Transverse colon (tissue), 3 donors: ENCODE measurements around the gene HTT-AS.

ENCODE experiments used
- EP300 ChIP-seq: sonication (generic); formaldehyde crosslinking; IDR thresholded peaks from one replicate; pipeline ENCODE4 v1.6.1; 2017; ENCODE audit warnings: antibody characterized with exemption, low read depth
- POLR2A ChIP-seq: fragments of 450-650 bp; IDR thresholded peaks from one replicate; pipeline ENCODE4 v1.6.1; 2016; ENCODE audit warnings: antibody characterized with exemption, mild to moderate bottlenecking, moderate library complexity
- TF ChIP-seq, protein P1 (sequence below), 5 experiments: fragments of 200-600 bp in 3 of 5; fragments of 450-650 bp in 2 of 5; sonication (generic) in 3 of 5; IDR thresholded peaks; 1 replicate in 2 of 5; 2 replicates in 3 of 5; pipeline ENCODE4 v1.5.1; 2016 to 2017; ENCODE audit warnings: antibody characterized with exemption in 5 of 5, inconsistent platforms in 3 of 5, mild to moderate bottlenecking in 2 of 5, moderate library complexity in 1 of 5

DNA sequence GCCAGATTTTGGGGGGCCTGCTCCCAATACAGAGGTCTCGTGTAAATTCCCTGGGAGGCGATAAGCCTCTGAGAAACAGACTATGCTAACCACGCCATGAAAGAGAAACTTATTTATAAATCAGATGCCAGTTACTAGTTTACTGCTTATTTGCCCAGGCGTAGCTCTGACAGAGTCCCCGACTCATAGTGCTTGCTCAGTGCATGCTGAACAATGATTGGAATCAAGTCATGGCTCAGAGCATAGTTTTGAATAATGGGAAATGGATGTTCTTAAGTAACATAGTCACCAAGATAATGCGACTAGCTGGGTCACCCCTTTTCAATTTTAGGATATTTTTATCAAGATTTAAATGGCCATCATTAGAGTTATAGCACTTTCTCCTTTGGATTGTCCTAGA lies 40.0 kb upstream of the HTT-AS start:
- TF ChIP-seq POLR2A (no peak), EP300 (no peak)
- TF ChIP-seq, protein P1, sequence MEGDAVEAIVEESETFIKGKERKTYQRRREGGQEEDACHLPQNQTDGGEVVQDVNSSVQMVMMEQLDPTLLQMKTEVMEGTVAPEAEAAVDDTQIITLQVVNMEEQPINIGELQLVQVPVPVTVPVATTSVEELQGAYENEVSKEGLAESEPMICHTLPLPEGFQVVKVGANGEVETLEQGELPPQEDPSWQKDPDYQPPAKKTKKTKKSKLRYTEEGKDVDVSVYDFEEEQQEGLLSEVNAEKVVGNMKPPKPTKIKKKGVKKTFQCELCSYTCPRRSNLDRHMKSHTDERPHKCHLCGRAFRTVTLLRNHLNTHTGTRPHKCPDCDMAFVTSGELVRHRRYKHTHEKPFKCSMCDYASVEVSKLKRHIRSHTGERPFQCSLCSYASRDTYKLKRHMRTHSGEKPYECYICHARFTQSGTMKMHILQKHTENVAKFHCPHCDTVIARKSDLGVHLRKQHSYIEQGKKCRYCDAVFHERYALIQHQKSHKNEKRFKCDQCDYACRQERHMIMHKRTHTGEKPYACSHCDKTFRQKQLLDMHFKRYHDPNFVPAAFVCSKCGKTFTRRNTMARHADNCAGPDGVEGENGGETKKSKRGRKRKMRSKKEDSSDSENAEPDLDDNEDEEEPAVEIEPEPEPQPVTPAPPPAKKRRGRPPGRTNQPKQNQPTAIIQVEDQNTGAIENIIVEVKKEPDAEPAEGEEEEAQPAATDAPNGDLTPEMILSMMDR (IDR thresholded peaks at IDR 0.05) = no peak
